Astrocyte (in vitro differentiated cells and primary cell): Measurements from ENCODE around the gene PRSS33. TPM values are rescaled to one million over a fixed set of nuclear protein-coding genes. Genes with fewer than 3 reads are reported as not detected.

Experiments used
- DNase-seq: peaks from one replicate; pipeline ENCODE4 v3.0.0-alpha.2; 2010; ENCODE audit warnings: low read depth
- FAIRE-seq: peaks from 2 replicates; lab custom pipeline; 2011; peaks lifted over from hg19 to GRCh38; lab: Jason Lieb, UNC
- H2AFZ ChIP-seq: 2 replicates; pipeline ENCODE4 v1.6.0; 2012; ENCODE audit warnings: low read depth, low read length, inconsistent platforms
- H3K27ac ChIP-seq: 2 replicates; pipeline ENCODE4 v1.5.1; 2011; ENCODE audit warnings: low read depth, low read length, inconsistent platforms
- H3K27me3 ChIP-seq: 2 replicates; pipeline ENCODE4 v1.6.0; 2011; ENCODE audit warnings: low read length, inconsistent platforms; ENCODE audit not compliant: insufficient read depth
- H3K36me3 ChIP-seq: 2 replicates; pipeline ENCODE4 v1.5.1; 2011; ENCODE audit warnings: low read length, inconsistent platforms; ENCODE audit not compliant: insufficient read depth
- H3K4me1 ChIP-seq: 2 replicates; pipeline ENCODE4 v1.5.1; 2011; ENCODE audit warnings: low read length, inconsistent platforms; ENCODE audit not compliant: insufficient read depth
- H3K4me2 ChIP-seq: 2 replicates; pipeline ENCODE4 v1.6.0; 2012; ENCODE audit warnings: low read length, inconsistent platforms
- H3K4me3 ChIP-seq: 2 replicates; pipeline ENCODE4 v1.5.1; 2011; ENCODE audit warnings: low read depth, mild to moderate bottlenecking, low read length, inconsistent platforms; ENCODE audit not compliant: insufficient read depth
- H3K79me2 ChIP-seq: 2 replicates; pipeline ENCODE4 v1.6.0; 2012; ENCODE audit warnings: mild to moderate bottlenecking, low read length, inconsistent platforms; ENCODE audit not compliant: insufficient read depth
- H3K9ac ChIP-seq: 2 replicates; pipeline ENCODE4 v1.6.0; 2012; ENCODE audit warnings: mild to moderate bottlenecking, low read length, inconsistent platforms
- H3K9me3 ChIP-seq: 2 replicates; pipeline ENCODE4 v1.5.1; 2012; ENCODE audit warnings: low read depth, mild to moderate bottlenecking, low read length, inconsistent platforms; ENCODE audit not compliant: insufficient read depth
- H4K20me1 ChIP-seq: 2 replicates; pipeline ENCODE4 v1.6.0; 2012; ENCODE audit warnings: low read length, inconsistent platforms; ENCODE audit not compliant: insufficient read depth
- H3K27ac Mint-ChIP-seq: one replicate; pipeline ENCODE4 v1.8.0; 2021; ENCODE audit warnings: mild to moderate bottlenecking, mixed read lengths; ENCODE audit not compliant: unreplicated experiment
- H3K27me3 Mint-ChIP-seq: one replicate; pipeline ENCODE4 v1.8.0; 2021; ENCODE audit warnings: low read depth, mixed read lengths; ENCODE audit not compliant: unreplicated experiment
- H3K36me3 Mint-ChIP-seq: one replicate; pipeline ENCODE4 v1.8.0; 2021; ENCODE audit warnings: low read depth, mixed read lengths; ENCODE audit not compliant: unreplicated experiment
- H3K4me1 Mint-ChIP-seq: one replicate; pipeline ENCODE4 v1.8.0; 2021; ENCODE audit warnings: low read depth, mixed read lengths; ENCODE audit not compliant: unreplicated experiment
- H3K4me3 Mint-ChIP-seq: one replicate; pipeline ENCODE4 v1.8.0; 2021; ENCODE audit warnings: mild to moderate bottlenecking, moderate library complexity, mixed read lengths; ENCODE audit not compliant: unreplicated experiment
- H3K9me3 Mint-ChIP-seq: one replicate; pipeline ENCODE4 v1.8.0; 2021; ENCODE audit warnings: mild to moderate bottlenecking, mixed read lengths; ENCODE audit not compliant: unreplicated experiment
- CTCF ChIP-seq: IDR thresholded peaks from 2 replicates; pipeline ENCODE4 v1.5.1; 2011; ENCODE audit warnings: low read depth, mild to moderate bottlenecking, inconsistent platforms, low read length, moderate library complexity; ENCODE audit not compliant: insufficient read depth
- EZH2 ChIP-seq: IDR thresholded peaks from 2 replicates; pipeline ENCODE4 v1.6.1; 2012; ENCODE audit warnings: mild to moderate bottlenecking, low read length, inconsistent platforms; ENCODE audit not compliant: insufficient read depth
- total RNA-seq: library from RNA; stranded (reverse); gene quantifications from 2 replicates; pipeline ENCODE4 v1.2.1, GENCODE V29; 2021

PRSS33 gene
- total RNA-seq, 1 donor from 2014 or later: not detected

DNA sequence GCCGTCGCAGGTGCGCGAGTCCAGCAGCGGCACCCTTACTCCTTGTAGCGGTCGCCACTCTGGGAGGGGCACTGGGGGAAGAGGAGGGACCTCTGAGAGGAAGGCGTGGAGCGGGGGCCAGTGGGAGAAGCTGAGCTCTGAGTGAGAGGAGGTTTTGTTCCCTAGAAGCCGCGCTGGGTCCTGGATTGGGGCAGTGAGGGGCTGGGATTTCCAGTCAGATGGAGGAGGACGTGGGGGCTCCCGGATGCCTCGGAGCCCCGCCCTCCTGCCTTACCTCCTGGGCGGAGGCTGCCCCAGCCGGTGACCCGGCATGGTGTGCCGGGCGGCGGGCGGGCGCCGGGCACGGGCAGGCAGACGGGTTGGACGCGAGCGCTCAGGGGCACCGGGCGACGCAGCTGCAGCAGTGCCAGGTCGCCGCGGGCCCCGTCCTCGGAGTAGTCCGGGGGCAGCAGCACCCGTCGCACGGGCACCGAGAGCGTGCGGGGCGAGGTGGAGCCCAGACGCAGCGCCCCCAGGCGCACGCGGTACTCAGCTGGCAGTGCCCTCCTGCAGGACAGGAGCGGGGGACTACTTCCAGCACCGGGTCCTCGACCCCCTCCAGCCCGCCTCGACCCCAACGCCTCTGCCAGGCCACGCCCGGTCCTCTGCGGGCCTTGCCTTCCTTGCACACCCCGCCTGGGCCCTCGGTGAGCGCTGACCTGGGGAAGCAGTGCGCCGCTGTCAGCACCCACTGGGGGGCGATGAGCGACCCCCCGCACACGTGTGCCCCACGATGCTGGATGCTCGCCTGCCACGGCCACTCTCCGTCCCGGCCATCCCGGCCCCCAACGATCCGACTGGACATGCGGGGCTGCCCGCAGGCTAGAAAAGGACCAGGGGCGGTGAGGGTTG is 2.0 kb downstream of the PRSS33 start:
- Histone ChIP-seq H3K4me2 (peak overlapping the region; percentile 58), H3K36me3 (no peaks in the 10 kb centered on the region), H3K79me2 (no peaks in the 10 kb centered on the region), H3K4me3 (no peak overlapping the region), H3K27me3 (peaks cover 21% of the 10 kb centered on the region), H2AFZ (peak overlapping the region; percentile 63), H3K27ac (no peak overlapping the region), H4K20me1 (no peaks in the 10 kb centered on the region), H3K9ac (no peak overlapping the region), H3K9me3 (no peaks in the 10 kb centered on the region), H3K4me1 (peaks cover 8% of the 10 kb centered on the region)
- Mint-ChIP-seq H3K4me1 (peaks cover 1% of the 10 kb centered on the region), H3K27me3 (peaks cover 28% of the 10 kb centered on the region), H3K36me3 (no peaks in the 10 kb centered on the region), H3K4me3 (no peak overlapping the region), H3K9me3 (peaks cover 3% of the 10 kb centered on the region), H3K27ac (no peak overlapping the region)
- no peak for FAIRE-seq
- TF ChIP-seq EZH2: peak; percentile 96
- TF ChIP-seq CTCF: no peak
- no peak for DNase-seq

GRCh38 chr16:2784358-2785100 is 2.8 kb downstream of the PRSS33 start:
- Histone ChIP-seq H2AFZ (peak overlapping the region; percentile 63), H3K79me2 (no peaks in the 10 kb centered on the region), H4K20me1 (no peaks in the 10 kb centered on the region), H3K9me3 (no peaks in the 10 kb centered on the region), H3K36me3 (no peaks in the 10 kb centered on the region), H3K27me3 (peaks cover 18% of the 10 kb centered on the region), H3K4me1 (peaks cover 8% of the 10 kb centered on the region), H3K4me3 (no peak overlapping the region), H3K4me2 (peak overlapping the region; percentile 58), H3K27ac (no peak overlapping the region), H3K9ac (no peak overlapping the region)
- H3K27me3 Mint-ChIP-seq: peaks cover 24% of the 10 kb centered on the region
- H3K27ac Mint-ChIP-seq: no peak overlapping the region
- TF ChIP-seq EZH2 (no peak), CTCF (no peak)
- FAIRE-seq (no peak), DNase-seq (no peak)
- peaks cover 2% of the 10 kb centered on the region for H3K4me1 Mint-ChIP-seq
- peaks cover 2% of the 10 kb centered on the region for H3K9me3 Mint-ChIP-seq
- H3K4me3 Mint-ChIP-seq: no peak overlapping the region
- no peaks in the 10 kb centered on the region for H3K36me3 Mint-ChIP-seq
